RCC 7860 (cell line): ENCODE data around the gene ZC3HAV1.
"Not testable (repeated sequence)": the region's sequence is repeated elsewhere in the genome, so short reads cannot be mapped to it uniquely, and the experiment has no call there.

Experiments
- DNase-seq: peaks from one replicate; pipeline ENCODE4 v3.0.0-alpha.2; 2015; ENCODE audit warnings: low spot score
- FAIRE-seq: peaks from 2 replicates; lab custom pipeline; 2012; peaks lifted over from hg19 to GRCh38; lab: Jason Lieb, UNC

The ZC3HAV1 gene

DNA sequence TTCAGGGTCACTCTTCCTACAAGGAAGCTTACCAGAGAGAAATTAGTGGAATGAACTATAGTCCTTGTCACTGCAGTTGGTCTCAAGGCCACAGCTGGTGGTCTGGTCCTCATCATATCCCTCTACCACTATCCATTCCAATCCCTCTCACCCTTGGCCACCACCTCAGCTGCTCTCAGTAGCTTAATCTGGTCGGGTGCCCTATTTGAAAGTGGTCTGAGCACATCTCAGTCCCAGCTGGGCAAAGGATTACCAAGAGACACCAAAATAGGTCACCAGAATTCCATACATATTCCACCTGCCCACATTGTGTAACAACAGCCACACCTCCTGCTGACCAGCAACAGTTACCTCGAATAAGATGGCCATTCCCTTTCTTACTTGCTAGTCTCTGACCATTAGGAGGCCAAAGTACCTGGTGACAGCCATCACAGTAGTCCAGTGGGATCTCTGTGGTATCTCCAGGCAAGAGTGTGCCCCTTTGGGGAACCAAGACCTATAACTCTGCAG lies 3.3 kb upstream of the ZC3HAV1 start:
- no peak for FAIRE-seq
- DNase-seq = no peak

DNA sequence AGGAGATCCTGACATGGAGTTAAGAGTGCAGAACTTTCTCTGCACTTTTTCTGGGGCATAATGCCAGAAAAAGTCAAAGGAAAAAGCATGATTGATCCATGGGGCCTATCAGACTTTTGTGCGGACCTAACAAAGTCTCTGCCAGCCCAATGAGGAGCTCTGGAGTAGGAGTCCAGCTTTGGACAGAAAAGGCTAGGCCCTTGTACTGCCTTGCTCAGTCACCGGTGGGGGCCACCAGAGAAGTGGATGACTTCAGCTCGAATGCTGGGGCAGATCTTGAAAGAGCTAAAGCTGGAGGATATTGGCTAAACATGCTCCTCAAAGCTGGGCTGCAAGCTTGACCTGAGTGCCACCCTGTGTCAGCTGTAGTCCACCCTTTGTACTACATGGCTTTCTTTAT lies 2.8 kb upstream of the ZC3HAV1 start:
- FAIRE-seq = no peak
- DNase-seq = no peak

DNA sequence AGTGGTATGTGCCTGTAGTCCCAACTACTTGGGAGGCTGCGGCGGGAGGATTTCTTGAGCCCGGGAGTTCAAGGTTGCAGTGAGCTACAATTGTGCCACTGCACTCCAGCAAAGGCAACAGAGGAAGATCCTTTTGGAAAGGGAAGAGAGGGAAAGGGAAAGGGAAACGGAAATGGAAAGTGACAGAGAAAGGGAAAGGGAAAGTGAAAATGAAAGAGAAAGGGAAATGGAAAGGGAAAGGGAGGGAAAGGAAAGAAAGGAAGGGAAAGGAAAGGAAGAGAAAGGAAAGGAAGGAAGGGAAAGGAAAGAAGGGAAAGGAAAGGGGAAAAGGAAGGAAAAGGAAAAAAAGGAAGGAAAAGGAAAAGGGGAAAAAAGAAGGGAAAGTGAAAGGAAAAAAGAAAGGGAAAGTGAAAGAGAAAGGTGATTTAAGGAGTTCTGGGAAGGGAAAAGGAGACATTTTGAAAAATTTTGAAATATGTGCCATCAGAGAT lies 2.3 kb upstream of the ZC3HAV1 start:
- FAIRE-seq (no peak), DNase-seq (peak; percentile 27)

DNA sequence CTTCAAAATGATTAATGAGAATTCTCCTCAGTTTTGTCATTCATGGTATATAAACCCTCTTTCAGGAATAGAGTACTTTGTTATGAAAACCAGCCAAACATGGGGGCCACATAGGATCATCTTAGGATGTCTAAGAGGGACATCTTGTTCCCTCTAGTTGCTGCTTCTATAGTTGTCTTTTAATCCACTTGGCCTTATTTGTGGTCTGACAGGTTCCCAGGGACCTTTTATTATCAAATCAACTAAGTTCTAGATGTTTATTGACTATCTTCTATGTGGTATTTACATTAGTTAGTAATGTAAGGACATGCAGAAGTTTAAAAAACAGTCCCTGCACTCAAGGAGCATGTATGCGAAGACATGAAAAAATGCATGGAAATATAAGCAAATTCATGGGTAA lies 1.6 kb upstream of the ZC3HAV1 start:
- FAIRE-seq (no peak), DNase-seq (no peak)

DNA sequence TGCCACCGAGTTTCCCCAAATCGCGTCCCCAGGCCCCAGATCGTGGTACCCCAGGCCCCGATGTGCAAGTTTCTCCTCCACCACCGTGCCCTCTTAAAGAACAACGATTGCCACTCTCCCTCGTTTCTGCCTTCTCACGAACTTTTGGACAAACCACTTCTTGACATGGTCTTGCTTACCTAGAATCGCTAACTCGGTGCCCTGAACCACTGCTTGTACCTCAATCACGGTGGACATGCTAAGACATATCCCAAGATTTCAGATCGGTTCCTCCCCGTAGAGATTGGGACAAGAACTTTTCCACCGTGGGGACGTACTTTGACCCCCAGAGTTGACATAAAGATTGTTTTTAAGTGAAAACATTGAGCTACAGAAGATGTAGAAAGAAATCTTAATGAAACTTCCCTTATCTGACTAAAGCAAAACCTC lies 477 bp upstream of the ZC3HAV1 start:
- no peak for DNase-seq
- FAIRE-seq = no peak

DNA sequence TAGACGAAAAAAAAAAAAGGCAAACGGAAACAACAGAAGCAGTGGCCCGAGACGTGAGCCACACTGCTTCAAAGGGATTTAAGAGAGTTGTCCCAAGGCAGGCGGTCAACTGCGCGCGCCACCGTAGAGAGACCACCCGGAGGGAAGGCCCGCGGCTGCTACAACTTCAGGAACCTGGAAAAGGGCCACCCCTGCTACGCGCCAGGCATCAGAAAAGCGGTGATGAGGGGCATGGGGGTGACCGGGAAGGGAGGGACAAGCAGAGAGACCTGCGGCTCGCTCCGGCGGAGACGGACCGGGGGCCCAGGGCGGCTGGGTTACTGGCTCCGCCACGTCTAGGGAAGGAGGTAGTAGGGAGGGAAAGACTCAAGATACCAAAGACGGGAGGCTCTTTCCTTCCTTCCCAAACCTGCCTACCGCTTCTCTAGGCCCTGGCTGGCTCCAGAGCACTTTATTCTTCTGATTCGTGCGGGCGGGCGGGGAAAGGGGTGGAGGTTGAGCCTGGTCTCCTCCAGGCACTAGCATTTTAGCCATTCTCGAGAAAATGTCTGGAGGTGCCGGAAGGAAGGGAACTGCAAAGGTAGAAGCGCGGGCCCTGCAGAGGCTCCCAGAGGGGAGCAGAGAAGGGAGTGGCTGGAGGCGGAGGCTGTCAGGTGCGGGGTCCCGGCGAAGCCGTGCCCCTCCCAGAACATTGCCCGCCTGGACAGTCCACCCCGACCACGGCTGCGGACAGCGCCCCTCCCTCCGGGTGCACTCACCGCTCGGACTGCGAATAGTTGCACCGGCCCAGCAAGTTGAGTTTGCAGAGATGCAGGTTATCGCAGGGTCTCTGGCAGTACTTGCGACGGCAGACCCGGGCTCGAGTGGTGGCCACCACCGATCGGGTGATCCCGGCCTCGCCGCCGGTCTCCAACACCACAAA lies 993 bp downstream of the ZC3HAV1 start:
- no peak for FAIRE-seq
- DNase-seq = peak; percentile 24

DNA sequence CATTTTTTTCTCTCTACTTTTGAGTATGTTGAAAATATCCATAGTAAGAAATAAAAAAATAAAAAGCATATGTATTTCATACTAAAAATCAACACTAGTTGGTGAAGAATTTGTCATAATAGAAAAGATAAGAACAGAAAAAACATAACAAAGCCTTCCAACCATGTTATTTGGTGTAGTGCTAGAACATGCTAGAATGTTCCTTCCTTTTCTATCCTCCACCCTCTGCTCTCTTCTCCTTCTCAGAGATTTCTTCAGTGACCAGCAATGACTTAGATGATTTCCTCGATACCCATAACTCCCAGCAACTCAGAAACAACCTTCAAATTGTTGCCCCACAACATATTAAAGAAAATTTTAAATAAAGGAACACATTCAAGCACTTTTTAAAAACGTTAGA lies 2.6 kb downstream of the ZC3HAV1 start:
- DNase-seq = no peak
- peak; percentile 40 for FAIRE-seq

DNA sequence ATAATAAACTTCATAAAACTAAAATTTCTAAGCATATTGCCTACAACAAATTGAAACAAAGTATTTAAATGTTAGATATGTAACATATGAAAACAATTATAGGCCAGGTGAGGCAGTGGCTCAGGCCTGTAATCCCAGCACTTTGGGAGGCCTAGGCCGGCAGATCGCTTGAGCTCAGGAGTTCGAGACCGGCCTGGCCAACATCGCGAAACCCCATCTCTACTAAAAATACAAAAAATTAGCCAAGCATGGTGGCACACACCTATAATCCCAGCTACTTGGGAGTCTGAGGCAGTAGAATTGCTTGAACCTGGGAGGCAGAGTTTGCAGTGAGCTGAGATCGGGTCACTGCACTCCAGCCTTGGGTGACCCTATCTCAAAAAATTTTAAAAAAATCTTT lies 3.3 kb downstream of the ZC3HAV1 start:
- not testable (repeated sequence) for DNase-seq, FAIRE-seq

DNA sequence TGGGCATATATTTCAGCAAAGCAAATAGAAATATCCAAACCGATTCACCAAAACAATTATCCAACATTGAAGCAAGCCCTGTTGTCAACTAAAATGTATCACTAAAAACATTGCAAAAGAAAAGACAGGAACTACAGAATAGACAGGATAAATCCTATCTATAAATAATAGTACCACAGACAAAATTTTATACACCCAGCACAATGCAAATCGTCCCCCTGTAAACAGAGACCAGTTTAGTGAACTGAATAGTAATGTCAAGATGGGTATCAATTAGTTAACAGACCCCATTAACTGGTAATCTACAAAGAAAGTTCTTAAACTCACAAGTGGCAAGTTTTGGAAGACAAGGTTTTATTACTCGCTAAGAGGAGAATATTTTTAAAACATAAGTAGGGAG lies 4.0 kb downstream of the ZC3HAV1 start:
- FAIRE-seq = no peak
- DNase-seq = no peak

DNA sequence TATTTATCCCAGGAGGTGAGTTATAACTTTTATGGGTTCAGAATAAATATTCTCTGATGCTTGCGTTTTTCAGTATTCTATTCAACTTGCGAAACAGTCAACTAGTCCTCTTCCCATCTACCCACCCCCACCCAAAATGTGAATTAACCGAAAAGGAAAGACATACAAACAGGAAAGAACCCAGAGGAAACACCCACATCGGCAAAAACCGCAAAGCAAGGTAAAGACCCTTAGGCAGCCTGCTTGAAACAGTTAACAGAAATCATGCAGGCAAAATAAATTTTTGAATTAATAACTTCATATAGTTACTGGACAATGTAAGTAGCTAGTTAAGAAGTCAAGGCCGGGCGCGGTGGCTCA lies 5.4 kb downstream of the ZC3HAV1 start:
- no peak for DNase-seq

DNA sequence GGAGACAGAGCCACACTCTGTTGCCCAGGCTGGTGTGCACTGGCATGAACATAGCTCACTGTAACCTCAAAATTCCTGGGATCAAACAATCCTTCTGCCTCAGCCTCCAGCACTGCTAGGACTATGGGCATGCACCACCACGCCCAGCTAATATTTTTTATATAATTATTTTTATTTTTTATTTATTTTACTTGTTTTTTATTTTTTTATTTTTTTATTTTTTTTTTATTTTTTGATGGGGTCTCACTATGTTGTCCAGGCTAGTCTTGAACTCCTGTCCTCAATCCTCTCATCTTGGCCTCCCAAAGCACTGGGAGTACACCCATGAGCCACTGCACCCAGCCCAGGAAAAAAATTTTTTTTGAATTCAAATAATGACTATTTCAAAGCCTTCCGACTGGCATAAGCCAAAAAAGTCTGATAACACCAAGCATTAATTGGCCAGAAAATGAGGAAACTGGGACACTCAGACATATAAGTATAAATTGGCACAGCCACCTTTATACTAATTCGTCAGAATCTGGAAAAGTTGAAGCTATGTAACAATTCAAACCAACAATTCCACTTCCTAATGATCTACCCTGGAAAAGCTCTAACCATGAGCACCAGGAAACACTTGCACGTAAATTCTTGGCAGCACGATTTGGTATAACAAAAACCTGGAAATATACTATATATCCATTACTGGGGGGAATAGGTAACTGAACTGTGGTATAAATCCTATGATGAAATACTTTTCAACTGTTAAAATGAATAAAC lies 6.3 kb downstream of the ZC3HAV1 start:
- no peak for DNase-seq
- FAIRE-seq = no peak

More for the DNA sequence above, 5.4 kb downstream of the ZC3HAV1 start:
- FAIRE-seq = no peak

DNA sequence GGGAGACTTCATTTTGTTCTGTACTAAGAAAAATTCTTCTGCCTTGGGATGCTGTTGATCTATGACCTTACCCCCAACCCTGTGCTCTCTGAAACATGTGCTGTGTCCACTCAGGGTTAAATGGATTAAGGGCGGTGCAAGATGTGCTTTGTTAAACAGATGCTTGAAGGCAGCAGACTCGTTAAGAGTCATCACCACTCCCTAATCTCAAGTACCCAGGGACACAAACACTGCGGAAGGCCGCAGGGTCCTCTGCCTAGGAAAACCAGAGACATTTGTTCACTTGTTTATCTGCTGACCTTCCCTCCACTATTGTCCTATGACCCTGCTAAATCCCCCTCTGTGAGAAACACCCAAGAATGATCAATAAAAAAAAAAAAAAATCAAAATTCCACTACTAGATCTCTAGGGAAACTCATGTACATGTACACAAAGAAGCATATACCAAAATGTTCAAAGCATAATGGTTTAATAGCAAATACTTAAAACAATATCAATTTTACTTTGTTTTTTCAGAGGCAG lies 7.8 kb downstream of the ZC3HAV1 start:
- not testable (repeated sequence) for FAIRE-seq, DNase-seq

DNA sequence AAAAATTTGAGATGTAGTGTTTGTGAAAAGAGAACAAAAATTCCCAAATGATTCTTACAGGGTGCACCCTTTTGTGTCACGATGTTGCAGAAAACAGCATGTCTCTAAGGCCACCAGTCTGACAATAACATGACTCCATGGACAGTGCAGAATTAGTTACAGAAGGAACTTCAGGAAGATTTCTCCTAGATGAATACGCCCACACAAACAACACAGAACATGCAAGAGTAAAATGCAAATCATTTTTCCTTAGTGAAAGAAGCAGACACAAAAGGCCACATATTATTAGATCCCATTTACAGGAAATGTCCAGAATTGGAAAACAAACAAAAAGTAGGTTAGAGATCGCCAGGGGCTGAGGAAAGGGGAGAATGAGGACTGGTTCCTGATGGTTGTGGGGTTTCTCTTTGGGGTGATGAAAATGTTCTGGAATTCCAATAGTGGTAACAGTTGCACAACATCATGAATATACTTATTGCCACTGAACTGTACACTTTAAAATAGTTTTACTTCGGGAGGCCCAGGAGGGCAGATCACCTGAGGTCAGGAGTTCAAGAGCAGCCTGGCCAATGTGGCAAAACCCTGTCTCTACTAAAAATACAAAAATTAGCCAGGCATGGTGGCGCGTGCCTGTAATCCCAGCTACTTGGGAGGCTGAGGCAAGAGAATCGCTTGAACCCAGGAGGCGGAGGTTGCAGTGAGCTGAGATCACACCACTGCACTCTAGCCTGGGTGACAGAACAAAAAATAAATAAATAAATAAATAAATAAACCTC lies 10.2 kb downstream of the ZC3HAV1 start:
- DNase-seq (no peak), FAIRE-seq (no peak)

DNA sequence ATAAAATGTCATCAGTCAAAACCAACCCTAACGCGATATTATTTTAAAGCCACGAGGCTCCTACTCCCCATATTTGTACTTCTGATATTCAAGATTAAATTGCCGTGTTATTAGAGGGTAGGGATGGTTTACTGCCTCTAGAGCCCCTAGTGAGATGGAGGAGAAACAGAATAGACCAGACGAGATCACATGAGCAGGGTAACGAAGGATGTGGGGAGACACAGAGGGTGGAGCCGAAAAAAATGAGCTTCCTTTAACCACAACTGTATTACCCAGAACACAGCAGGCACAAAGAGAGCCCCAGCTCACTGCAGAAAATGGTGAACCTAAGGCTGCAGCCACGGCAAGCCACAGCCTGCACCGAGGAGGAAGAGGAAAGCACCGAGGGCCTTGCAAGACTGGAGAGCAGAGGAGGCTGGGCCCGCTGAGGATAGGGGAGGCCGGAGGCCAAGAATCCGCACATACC lies 14.3 kb downstream of the ZC3HAV1 start:
- FAIRE-seq (no peak), DNase-seq (no peak)

DNA sequence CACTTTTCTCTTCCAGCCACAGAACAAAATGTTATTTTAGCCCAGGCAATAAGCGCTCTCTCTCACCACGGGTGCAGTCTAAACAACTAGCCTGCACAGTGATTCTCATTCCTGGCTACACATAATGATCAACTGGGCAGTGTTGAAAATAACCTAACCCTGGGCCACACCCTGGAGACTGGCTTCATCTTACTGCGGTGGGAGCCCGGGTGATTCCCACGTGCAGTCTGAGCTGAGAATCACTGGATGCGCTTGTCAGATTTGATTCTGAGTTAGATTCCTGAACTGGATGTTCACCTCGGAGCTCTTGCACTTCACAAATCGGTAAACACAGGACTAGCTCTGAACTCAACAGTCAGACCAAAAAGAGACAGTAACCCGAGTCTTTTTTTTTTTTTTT lies 14.9 kb downstream of the ZC3HAV1 start:
- DNase-seq = no peak
- FAIRE-seq = no peak

DNA sequence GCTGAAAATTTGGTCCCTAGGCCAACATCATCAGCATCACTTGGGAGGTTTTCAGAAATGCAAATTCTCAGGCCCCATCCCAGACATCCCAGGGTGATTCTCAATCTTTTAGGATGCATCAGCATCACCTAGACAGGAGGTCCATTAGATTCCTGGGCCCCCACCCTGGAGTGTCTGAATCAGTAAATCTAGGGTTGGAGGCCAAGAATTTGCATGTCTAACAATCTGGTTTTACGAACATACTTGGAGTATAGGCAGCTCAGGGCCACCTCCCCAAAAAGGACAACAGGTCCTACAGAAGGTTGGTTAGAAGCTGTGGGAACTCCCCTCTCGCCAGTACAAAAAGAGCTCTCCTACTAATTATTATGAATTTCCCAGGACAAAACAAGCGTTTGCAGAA lies 15.5 kb downstream of the ZC3HAV1 start:
- DNase-seq (no peak), FAIRE-seq (no peak)

DNA sequence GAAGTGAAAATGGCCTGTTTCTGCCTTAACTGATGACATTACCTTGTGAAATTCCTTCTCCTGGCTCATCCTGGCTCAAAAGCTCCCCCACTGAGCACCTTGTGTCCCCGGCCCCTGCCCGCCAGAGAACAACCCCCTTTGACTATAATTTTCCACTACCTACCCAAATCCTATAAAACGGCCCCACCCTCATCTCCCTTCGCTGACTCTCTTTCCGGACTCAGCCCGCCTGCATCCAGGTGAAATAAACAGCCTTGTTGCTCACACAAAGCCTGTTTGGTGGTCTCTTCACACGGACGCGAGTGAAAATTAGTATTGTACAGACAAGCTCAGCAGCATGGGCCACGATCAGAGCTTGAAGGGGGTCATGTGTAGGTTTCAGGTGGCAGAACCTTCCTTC lies 16.0 kb downstream of the ZC3HAV1 start:
- FAIRE-seq = not testable (repeated sequence)

DNA sequence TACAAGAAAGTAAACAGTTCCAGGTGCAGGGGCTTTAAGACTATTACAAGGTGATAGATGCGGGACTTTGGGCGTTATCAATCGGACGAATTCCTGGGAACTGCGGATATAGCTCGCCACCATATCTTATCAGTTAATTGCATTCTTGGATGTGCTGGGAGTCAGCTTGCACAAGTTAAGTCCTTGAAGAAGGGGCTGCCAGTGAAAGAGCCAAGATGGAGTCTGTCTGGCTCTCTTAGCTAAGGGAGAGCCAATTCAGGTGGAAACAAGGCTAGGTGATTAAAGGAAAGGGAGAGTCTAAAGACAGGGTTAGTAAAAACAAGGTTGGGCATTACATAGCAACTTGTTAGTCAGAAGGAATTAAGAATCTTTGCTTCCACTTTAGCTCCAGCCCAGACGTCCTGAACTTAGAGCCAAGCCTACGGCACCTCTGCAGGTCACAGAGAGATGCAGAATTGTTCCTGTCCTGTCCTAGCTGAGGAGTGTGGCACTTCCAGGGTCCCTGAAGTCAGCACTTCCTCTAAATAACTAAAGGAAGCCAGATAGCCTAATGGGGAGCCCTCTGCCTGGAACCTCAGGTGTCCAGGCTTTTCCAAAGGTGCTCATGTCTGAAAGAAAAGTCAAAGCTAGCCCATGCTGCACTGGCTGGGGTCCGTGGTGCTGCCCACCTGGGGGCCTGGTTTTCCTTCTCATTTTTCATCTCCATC lies 17.3 kb downstream of the ZC3HAV1 start:
- no peak for DNase-seq
- no peak for FAIRE-seq

More for the DNA sequence above, 16.0 kb downstream of the ZC3HAV1 start:
- DNase-seq = not testable (repeated sequence)

DNA sequence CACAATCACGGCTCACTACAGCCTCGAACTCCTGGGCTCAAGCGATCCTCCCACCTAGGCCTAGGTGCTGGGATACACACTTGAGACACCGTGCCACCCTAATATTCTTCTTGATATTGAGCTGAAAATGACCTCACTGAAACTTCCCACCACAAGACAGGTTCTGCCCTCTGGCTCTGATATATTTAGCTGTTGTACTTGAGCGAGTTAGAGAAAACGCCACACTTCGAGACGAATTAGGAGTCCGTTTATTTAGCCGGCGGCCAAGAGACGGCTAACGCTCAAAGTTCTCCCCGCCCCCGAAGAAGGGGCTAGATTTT lies 17.9 kb downstream of the ZC3HAV1 start:
- DNase-seq = no peak

DNA sequence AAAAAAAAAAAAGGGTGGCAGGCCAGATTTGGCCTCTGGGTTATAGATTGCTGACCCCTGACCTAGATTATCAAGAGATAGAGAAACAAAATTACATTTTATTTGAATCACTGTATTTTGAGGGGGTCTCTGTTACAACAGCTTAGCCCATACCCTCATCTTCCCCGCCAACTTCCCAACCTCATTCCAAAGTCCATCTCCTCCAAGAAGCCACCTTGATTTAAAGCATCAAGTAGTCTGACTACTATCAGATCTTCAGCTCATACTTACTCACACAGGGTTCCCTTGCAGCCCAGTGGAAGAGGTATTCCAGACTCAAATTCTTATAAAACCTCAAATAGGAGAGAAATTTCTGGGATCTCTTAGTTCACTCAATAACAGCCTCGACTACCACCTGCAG lies 20.4 kb downstream of the ZC3HAV1 start:
- FAIRE-seq (no peak), DNase-seq (no peak)

More for the DNA sequence above, 17.9 kb downstream of the ZC3HAV1 start:
- FAIRE-seq = no peak
